ENCODE measurements around the gene RGS12.

DNA sequence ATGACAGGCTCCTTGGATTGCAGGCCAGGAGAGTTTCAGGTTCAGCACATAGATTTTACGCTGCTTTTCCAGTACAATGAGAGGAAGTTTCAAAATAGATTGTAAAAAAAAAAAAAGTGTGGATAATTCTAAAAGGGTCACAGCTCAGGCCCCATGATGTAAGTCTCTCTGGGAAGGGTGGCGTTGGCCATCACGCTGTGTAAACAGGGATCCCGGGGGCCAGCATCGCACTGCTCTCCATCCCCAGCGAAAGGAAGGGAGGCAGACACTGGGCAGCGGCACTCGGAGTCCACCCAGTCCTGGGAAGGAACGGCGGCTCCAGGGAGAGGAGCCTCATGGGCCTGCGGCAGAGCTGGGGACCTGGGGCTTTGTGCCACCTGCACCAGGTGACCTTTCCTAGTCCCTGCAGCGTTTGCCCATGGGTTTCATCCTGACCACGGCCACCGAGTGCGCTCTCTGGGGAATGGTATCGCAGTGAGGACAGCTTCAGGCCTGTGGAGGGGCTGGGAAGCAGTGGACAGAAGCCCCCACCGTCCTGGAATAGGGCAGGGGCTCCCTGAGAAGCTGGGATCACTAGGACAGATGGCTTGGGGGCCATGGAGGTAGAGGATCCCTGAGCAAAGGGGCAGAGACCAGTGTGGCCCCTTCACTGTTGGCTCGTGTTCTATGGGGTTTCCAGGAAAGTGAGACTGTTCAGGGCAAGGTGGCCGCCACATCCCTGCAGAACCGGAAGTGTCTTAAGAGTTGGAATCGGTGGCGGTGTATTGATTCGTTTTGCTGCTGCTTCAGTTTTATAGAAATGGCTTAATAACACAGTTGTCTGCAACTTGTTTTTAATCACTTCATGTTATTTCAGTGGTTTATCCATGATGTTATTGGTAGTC, 38.9 kb downstream of the RGS12 start:
- TF ChIP-seq POLR2A (IDR thresholded peaks at IDR 0.05) = no peak
- TF ChIP-seq, protein P1, sequence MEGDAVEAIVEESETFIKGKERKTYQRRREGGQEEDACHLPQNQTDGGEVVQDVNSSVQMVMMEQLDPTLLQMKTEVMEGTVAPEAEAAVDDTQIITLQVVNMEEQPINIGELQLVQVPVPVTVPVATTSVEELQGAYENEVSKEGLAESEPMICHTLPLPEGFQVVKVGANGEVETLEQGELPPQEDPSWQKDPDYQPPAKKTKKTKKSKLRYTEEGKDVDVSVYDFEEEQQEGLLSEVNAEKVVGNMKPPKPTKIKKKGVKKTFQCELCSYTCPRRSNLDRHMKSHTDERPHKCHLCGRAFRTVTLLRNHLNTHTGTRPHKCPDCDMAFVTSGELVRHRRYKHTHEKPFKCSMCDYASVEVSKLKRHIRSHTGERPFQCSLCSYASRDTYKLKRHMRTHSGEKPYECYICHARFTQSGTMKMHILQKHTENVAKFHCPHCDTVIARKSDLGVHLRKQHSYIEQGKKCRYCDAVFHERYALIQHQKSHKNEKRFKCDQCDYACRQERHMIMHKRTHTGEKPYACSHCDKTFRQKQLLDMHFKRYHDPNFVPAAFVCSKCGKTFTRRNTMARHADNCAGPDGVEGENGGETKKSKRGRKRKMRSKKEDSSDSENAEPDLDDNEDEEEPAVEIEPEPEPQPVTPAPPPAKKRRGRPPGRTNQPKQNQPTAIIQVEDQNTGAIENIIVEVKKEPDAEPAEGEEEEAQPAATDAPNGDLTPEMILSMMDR (IDR thresholded peaks at IDR 0.05) = no peak
